Activated T-cell treated with anti-CD3 and anti-CD28 coated beads for 24 hours (primary cell): ENCODE data around the gene SLC25A51.
A peak's percentile ranks its signal among the peaks of the same experiment; 100 is the strongest.

Experiments
- DNase-seq: peaks from one replicate; pipeline ENCODE4 v3.0.0-alpha.2; 2020; ENCODE audit warnings: low read depth

The SLC25A51 gene, protein sequence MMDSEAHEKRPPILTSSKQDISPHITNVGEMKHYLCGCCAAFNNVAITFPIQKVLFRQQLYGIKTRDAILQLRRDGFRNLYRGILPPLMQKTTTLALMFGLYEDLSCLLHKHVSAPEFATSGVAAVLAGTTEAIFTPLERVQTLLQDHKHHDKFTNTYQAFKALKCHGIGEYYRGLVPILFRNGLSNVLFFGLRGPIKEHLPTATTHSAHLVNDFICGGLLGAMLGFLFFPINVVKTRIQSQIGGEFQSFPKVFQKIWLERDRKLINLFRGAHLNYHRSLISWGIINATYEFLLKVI

GRCh38 chr9:37903647-37904444 is at the start of gene SLC25A51:
Gene SLC25A51, minus strand, starts transcription at chr9:37904127. Its CDS starts 15,577 bp downstream, at chr9:37888550.
- DNase-seq, result peak; percentile 92

DNA sequence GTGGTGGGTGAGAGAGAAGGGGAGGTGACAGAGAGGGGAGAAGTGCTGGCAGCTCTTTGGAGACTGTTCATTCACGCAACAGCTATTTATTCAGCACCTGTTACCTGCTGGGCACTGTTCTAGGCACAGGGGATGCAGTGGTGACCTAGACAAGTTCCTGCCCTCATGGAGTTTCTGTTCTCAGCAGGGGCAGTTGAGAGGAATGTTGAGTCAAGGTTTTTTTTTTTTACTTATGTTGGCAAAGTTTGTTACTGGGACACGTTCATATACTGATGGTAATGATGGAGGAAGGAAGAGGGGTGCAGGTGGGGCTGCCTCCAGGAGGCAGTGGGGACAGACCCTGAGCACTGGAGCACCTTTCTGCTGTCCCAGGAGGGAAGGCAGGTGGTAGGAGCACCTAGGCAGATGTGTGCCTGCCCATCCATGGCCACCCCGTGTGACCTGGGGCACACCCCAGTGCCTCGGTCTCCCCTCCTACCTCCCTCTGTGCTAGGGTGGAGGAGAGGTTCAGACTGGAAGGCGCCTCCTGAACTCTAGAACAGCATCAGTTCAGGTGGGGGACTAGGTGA is 49.4 kb upstream of the SLC25A51 start:
- DNase-seq, result no peak

DNA sequence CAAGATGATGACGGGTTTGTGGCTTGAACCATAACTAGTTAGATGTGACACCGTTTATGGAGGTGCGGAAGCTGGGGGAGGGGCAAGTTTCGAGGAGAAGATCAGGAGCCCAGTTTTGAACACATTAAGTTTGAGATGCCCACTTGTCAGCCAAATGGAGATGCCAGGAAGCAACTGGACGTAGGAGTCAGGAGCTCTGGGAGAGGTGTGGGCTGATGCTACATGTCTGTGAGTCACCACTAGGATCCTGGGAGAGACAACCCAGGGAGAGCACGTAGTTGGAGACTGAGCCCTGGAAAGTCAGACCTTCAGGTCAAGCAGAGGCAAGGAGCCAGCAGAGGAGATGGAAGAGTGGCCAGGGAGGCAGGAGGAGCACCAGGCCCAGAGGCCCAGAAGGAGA is 48.8 kb upstream of the SLC25A51 start:
- DNase-seq, result no peak

GRCh38 chr9:37951671-37952449 is 47.9 kb upstream of the SLC25A51 start:
- no peak for DNase-seq

DNA sequence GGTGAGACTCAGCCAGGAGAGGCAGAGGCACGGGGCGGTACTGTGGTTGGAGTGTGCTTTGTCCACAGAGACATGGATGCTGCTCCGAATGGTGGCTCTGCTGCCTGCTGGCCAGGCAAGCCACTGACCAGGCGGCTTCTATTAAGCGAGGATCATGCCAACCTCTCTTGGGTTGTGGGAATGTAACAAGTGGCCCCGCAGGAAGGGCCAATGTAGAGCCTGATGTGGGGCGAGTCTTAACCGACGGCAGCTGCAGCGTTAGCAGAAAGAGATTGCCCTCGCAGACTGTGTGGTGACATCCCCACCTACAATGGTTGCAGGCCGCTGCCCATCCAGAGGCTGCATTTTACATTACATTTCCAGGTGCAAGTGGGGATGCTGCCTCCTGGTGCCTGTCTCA is 46.6 kb upstream of the SLC25A51 start:
- DNase-seq, result no peak

DNA sequence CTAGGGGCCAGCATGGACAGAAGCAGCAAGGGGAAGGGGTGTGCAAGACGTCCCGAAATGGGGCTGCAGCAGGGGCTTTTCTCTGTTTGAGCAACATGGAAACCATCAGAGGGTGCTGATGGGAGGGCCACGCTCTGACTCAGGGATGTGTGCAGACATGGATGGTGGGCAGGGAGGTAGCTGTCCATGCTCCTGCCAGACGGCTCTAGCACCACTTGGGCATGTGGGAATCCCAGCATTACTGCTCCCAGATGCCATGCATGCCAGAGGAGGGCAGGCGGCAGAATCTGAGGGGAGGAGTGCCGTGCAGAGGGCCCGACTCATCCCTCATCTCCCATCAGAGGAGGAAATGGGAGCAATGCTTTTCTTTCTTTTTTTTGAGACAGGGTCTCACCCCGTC is 45.6 kb upstream of the SLC25A51 start:
- no peak for DNase-seq

GRCh38 chr9:37948417-37948980 is 44.6 kb upstream of the SLC25A51 start:
- no peak for DNase-seq

DNA sequence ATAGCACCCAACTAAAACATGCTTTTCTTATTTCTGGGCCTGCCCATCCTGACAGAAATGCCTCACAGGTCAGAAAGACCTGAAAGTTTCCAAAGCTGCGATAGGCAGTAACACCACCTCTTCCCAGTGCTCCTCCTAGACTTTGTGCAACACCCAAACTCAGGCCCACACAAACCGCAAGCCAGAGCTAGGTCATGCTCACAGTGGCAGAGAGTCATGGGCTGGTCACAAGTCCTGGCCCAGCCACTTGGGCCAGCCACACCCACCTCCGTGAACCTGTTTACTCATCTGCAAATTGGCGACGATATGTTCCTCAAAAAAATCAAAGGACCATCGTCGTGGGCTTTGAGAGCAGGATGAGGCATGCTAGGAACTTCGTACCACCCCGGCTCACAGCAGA is 44.0 kb upstream of the SLC25A51 start:
- DNase-seq, result no peak

DNA sequence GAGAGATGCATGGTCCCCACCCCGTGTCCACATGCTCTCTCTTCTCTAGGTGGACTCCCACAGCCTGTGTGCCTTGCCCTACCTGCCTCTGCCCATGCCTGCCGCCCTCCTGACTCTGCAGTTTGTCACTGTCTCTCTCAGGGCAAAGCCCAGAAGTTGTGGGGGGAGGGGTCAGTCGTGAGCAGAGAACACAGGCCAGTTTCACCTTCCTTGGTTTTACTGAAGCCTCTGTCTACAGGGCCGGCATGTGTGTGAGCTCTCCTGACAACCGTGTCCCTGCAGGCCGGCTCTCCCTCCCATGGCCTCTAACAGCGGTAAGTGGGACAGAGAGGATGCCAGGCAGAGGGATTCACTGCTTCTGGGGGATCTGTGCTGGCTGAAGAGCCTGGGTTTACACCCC is 43.5 kb upstream of the SLC25A51 start:
- no peak for DNase-seq

DNA sequence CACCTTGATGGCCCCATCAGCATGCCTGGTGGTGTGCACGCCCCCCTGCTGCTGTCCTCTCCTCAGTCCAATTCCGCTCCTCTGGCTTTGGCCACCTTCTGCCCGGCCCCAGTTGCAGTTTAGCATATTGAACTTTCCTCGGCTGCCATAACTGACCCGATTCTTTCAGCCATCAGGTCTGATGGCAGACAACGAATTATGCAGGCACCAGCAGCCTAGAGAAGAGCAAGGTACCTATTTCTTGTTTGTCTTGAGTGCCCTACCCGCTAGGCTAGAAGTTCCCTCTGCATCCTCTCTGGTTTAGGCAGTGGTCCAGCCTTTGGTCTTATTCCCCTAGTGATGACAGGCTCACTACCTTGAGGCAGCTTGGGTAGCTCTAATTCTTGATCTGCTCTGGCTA is 43.0 kb upstream of the SLC25A51 start:
- no peak for DNase-seq

DNA sequence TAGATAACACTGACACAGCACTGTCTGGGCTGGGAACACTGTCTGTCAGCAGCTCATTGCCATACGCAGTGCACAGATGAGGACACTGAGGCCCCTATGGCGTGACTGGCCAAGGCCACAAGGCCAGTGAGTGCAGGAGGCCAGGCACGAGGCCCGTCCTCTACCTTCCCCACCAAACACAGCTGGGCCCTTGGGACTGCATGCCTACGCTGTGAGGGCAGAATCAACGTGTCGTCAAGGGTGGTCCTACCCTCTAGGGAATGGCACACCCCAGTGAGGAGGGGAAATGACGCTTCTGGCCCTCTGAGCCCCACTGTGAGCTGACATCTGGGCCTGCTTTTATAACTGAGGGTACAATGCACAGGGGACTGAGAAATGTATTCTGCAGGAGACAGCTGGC is 42.1 kb upstream of the SLC25A51 start:
- DNase-seq, result no peak

- no peak for DNase-seq
Observed at GRCh38 chr9:37944671-37945481, 40.9 kb upstream of the SLC25A51 start.

GRCh38 chr9:37944266-37944650 is 40.3 kb upstream of the SLC25A51 start:
- DNase-seq, result no peak

DNA sequence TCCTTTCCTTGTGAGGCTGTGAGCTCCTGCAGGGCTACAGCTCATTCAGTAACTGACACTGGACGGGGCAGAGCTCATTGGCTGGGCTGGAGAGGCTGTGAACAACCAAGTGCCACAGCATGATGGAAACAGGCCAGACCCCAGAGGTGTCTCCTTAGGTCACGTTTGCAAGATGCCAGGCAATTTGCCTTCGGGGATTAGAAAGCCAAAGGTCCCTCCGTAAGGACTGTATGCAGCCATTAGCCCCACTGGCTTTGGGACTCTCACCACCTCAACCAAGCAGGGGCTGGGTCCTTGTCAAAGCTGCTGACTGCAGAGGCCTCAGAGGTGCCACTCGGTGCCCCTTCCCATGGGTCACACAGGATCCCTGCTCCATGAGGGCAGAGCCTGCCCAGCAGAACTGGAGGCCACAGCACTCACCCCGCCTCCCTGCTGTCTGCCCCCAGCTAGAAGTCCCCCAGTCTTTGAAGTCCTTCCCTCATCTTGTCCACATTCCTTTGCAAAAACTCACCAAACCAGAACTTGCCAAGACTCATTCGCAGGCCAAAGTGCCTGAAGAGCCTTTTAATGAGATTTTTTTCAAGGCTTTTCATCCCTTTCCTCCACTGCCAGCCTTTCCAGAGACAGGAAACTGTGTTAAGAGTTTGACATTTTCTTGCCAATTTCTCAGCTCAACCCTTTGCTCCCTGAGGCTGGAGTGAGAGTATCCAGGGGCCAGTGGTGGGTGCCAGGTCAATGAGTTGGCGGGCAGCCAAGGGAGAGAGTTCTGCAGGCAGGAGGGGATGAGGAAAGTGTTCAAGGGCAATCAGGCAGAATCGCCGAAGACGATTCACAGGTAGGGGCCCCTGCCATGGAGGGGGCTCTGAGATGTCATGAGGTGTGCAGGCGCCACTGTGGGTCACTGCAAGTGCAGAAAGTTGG is 39.7 kb upstream of the SLC25A51 start:
- DNase-seq, result no peak

- no peak for DNase-seq
Observed at GRCh38 chr9:37942621-37943344, 38.9 kb upstream of the SLC25A51 start.

DNA sequence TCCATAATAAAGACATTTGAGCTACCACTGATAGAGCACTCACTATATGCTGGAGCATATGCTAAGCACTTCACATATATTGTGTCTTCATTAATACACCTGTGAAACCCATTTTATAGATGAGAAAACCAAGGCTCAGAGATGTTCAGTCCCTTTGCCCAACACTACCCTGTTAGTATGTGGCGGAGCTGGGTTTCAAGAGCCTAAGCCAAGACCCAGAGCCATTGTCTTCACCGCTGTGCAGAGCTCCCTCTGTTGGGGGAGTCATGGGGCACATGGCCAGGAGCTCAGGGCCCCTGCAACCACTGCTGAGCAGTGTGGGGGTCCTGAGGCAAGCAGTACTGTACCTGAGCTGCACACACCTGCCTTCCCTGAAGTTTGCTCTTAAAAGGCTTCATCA is 37.3 kb upstream of the SLC25A51 start:
- DNase-seq, result no peak

DNA sequence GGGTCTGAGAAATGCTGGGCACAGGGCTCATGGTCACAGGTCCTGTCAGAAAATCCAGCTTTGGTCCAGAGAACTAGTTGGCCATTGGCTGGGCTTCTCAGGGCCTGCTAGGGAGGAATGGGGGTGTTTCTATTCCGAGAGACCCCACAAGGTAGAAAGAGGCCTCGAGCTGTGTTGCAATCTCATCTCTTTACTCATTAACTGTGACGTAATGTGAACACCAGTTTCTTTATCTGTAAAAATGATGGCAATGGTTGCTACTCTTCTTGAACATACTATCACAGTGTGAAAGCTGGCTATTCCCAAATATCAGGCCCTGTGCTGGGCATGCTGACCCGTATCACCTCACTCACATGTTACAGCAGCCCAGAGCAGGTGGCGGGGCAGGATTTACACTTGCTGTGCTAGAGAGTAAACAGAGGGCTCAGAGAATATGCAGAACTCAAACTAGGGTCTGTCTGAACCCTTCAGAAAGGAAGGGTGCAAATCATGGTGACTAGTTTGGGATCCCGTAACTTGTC is 35.7 kb upstream of the SLC25A51 start:
- DNase-seq, result no peak

GRCh38 chr9:37938121-37938891 is 34.4 kb upstream of the SLC25A51 start:
- no peak for DNase-seq
